Measurements from ENCODE around the gene P2RX5. TPM values are rescaled to one million over a fixed set of nuclear protein-coding genes. Genes with fewer than 3 reads are reported as not detected.

P2RX5 gene
- total and polyA plus RNA-seq, 2 donors (not counting 3 experiments of a cell fraction or from before 2014, with no cell fraction given): 0.19 to 0.22 TPM

DNA sequence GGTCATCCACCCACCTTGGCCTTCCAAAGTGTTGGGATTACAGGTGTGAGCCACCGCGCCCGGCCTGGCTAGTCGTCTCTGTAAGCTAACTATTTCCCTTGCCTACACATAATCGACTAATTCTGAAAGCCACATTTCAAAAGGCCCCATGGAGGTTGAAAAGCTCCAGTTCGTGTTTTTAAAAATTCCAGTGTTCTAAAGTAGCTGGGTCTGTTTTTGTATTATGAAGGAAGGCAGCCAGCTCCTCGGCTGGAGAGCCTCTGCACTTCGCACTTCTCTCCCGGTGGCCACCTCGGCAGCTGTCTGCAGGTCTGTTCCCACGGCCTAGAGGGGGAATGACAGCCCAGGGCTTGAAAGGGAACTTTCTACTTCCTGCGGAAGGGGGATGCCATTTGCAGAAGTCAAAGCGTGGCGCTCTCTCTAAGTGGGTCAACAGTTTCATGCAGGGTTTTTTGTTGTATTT, 44.7 kb upstream of the P2RX5 start:
- no peak for FAIRE-seq
- ChIA-PET POLR2A (interaction anchor here (0.7 kb wide), 1 partner anchor 692 kb away, joined by 5 read pairs; no protein-coding TSS in a partner anchor), CTCF (interaction anchor here (0.7 to 4.7 kb wide), 4 partner anchors 16 to 87 kb away, joined by 3 to 112 read pairs (median 12); no protein-coding TSS in a partner anchor)

DNA sequence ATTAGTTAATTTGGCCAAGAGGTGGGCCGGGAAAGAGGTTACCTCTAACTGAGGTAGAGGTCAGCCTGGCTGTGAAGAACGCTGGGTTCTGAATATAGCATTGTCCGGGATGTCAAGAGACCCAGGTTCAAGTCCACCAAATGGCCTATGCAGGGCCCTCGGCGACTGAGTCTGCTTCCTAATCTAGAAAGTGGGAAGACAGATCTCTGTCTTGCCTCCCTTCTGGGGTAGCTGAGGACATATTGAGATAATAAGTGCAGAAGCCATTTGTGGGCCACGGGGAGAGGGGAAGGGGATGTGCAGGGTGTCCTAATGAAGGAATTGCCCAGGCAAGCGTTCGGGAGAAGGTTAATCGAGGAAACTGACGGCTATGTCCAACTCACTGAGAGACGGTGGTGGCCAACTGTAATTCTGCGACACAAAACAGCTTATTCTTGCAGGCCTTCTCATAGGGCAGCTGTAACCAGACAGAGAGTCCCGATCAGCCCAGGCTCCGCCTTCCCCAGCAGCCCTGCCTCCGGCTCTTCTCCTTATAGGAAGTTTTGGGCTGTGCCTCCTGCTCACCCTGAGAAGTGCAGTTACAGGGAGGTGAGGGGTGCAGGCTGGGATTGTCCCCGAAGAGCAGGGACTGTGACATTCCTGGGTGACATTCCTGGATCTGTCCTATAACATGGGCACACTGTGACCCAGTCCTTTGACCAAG, 43.6 kb upstream of the P2RX5 start:
- dilution Hi-C loops (cut with MboI; ENCODE audit: extremely low pct_ligation_motif_present, low sequenced_read_pairs): no loop called here
- Histone ChIP-seq H4K20me1 (replicated peaks; ENCODE audit: control insufficient read depth, extremely low read depth, insufficient read depth, low read length) (no peaks in the 10 kb centered on the region), H3K27me3 (ENCODE audit: control insufficient read depth in 2 of 2, insufficient read depth in 2 of 2, low read length in 2 of 2) (peaks cover 0 to 5% of the 10 kb centered on the region in 2 experiments), H2AFZ (ENCODE audit: low read depth, low read length) (no peak overlapping the region), H3K36me3 (ENCODE audit: control insufficient read depth in 2 of 2, extremely low read depth in 1 of 2, insufficient read depth in 2 of 2, low read length in 2 of 2) (no peaks in the 10 kb centered on the region), H3K9me3 (replicated peaks; ENCODE audit: control insufficient read depth, insufficient read depth, low read length) (no peaks in the 10 kb centered on the region), H3K4me3 (replicated peaks in 1 of 3; ENCODE audit: insufficient read depth in 1 of 3, low read depth in 1 of 3, low read length in 3 of 3) (no peak overlapping the region), H3K4me1 (ENCODE audit: control insufficient read depth, extremely low read depth, insufficient read depth, low read length) (no peaks in the 10 kb centered on the region), H3K79me2 (ENCODE audit: control insufficient read depth, insufficient read depth, low read length) (no peaks in the 10 kb centered on the region), H3K9ac (replicated peaks; ENCODE audit: extremely low read depth, insufficient read depth, low read length) (no peak overlapping the region), H3K4me2 (ENCODE audit: insufficient read depth, low read length) (no peak overlapping the region), H3K9me1 (replicated peaks; ENCODE audit: control insufficient read depth, extremely low read depth, insufficient read depth, low read length) (no peaks in the 10 kb centered on the region), H3K27ac (ENCODE audit: insufficient read depth, low read depth, low read length) (no peak overlapping the region)
- DNase-seq (ENCODE audit: low read depth, low spot score) (no peak), FAIRE-seq (no peak)
- ChIA-PET POLR2A (interaction anchor here (0.6 kb wide), 1 partner anchor 12 kb away, joined by 3 read pairs; no protein-coding TSS in a partner anchor), CTCF (interaction anchor here (2.8 to 6.1 kb wide), 6 partner anchors 17 to 106 kb away, joined by 19 to 112 read pairs (median 21); partner anchors contain the start of gene NCBP3)
- intact Hi-C loops (cut with micrococcal nuclease): loop anchor here (5.0 kb wide), 2 partner anchors 108 to 692 kb away; partner anchors contain the start of gene NCBP3
- no peak for TF ChIP-seq FOS (IDR thresholded peaks at IDR 0.05; ENCODE audit: borderline replicate concordance, insufficient read depth, low read length)
- TF ChIP-seq GATA2 (IDR thresholded peaks at IDR 0.05; ENCODE audit: insufficient read depth, insufficient read length, low read depth, low read length): no peak
- no peak for TF ChIP-seq POLR2A (IDR thresholded peaks at IDR 0.05; ENCODE audit: low read depth, low read length)
- TF ChIP-seq POLR2AphosphoS5 (IDR thresholded peaks at IDR 0.05; ENCODE audit: insufficient read depth, low read depth, low read length): no peak
- TF ChIP-seq EZH2 (IDR thresholded peaks at IDR 0.05; ENCODE audit: borderline replicate concordance, low read depth, low read length, severe bottlenecking): no peak
- TF ChIP-seq CTCF (IDR thresholded peaks at IDR 0.05; ENCODE audit: extremely low read depth in 1 of 2, insufficient read depth in 1 of 2, low read depth in 1 of 2, low read length in 2 of 2): no peak
- TF ChIP-seq, protein P1, sequence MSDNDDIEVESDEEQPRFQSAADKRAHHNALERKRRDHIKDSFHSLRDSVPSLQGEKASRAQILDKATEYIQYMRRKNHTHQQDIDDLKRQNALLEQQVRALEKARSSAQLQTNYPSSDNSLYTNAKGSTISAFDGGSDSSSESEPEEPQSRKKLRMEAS (IDR thresholded peaks at IDR 0.05; ENCODE audit: insufficient read depth, insufficient read length): no peak
- no peak for TF ChIP-seq JUN (IDR thresholded peaks at IDR 0.05; ENCODE audit: borderline replicate concordance, insufficient read depth, insufficient read length, low read depth)
- TF ChIP-seq MYC (IDR thresholded peaks at IDR 0.05; ENCODE audit: low read depth, low read length): no peak
- BruUV-seq (replicated peaks): no TSS peak

More for the DNA sequence above, 44.7 kb upstream of the P2RX5 start:
- Histone ChIP-seq H2AFZ (ENCODE audit: low read depth, low read length) (no peak overlapping the region), H4K20me1 (replicated peaks; ENCODE audit: control insufficient read depth, extremely low read depth, insufficient read depth, low read length) (no peaks in the 10 kb centered on the region), H3K9ac (replicated peaks; ENCODE audit: extremely low read depth, insufficient read depth, low read length) (no peak overlapping the region), H3K79me2 (ENCODE audit: control insufficient read depth, insufficient read depth, low read length) (no peaks in the 10 kb centered on the region), H3K4me1 (ENCODE audit: control insufficient read depth, extremely low read depth, insufficient read depth, low read length) (no peaks in the 10 kb centered on the region), H3K4me2 (ENCODE audit: insufficient read depth, low read length) (no peak overlapping the region), H3K27me3 (ENCODE audit: control insufficient read depth in 2 of 2, insufficient read depth in 2 of 2, low read length in 2 of 2) (peaks cover 0 to 5% of the 10 kb centered on the region in 2 experiments), H3K4me3 (replicated peaks in 1 of 3; ENCODE audit: insufficient read depth in 1 of 3, low read depth in 1 of 3, low read length in 3 of 3) (no peak overlapping the region), H3K36me3 (ENCODE audit: control insufficient read depth in 2 of 2, extremely low read depth in 1 of 2, insufficient read depth in 2 of 2, low read length in 2 of 2) (no peaks in the 10 kb centered on the region), H3K9me3 (replicated peaks; ENCODE audit: control insufficient read depth, insufficient read depth, low read length) (no peaks in the 10 kb centered on the region), H3K27ac (ENCODE audit: insufficient read depth, low read depth, low read length) (no peak overlapping the region), H3K9me1 (replicated peaks; ENCODE audit: control insufficient read depth, extremely low read depth, insufficient read depth, low read length) (no peaks in the 10 kb centered on the region)
- no peak for DNase-seq (ENCODE audit: low read depth, low spot score)
- no TSS peak for BruUV-seq (replicated peaks)
- TF ChIP-seq POLR2A (IDR thresholded peaks at IDR 0.05; ENCODE audit: low read depth, low read length): no peak
- dilution Hi-C loops (cut with MboI; ENCODE audit: extremely low pct_ligation_motif_present, low sequenced_read_pairs) (no loop called here), intact Hi-C loops (cut with micrococcal nuclease) (no loop called here)

Measured in endothelial cell of umbilical vein (primary cell).